NCI-H774 (cell line): ENCODE measurements around the gene CNST.
"Not testable (repeated sequence)": the region's sequence is repeated elsewhere in the genome, so short reads cannot be mapped to it uniquely, and the experiment has no call there.

Experiments used
- DNase-seq: peaks from one replicate; lab custom pipeline; 2025; lab: John Stamatoyannopoulos, UW

The CNST gene

DNA sequence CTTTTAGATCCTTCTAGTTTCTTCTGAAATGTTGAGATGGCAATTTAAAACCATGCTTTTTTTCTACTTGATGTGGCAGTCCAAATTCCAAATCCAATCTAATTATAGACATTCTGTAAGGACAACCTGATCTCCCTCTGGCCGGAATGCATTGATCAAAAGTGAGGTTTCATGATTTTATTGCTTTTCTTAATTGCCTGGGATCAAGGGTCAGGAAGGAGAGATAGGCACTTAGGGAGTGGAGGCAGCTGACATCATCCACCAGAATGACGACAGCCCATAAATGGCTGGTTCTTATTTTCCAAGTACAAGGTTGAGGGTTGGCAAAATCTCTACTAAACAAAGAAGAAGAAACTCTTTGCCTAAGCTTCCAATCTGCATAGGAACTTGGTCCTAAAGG lies 111.6 kb downstream of the CNST start:
- no peak for DNase-seq

GRCh38 chr1:246678816-246679793 lies 112.8 kb downstream of the CNST start:
- no peak for DNase-seq

- DNase-seq, result no peak
These were observed 113.5 kb downstream of the CNST start for GRCh38 chr1:246679794-246680177.

DNA sequence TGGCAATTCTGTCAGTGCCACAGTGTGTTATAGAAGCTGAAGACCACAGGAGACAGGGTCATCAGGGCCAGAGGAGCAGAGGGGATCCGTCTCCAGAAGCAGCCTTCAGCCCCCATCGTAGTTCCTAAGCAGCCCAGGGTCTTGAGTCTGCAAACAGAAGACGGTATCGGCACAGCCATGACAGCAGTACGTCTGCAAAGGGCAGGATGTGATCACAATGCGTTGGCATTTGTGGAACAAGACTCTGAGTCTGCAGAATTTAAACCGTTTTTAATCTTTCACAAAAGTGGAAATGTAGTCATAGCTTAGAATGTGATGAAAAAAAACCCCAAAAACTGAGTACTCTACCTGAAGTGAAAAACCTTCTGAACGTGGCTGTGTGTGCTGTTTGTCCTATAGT lies 113.9 kb downstream of the CNST start:
- DNase-seq, result no peak

DNA sequence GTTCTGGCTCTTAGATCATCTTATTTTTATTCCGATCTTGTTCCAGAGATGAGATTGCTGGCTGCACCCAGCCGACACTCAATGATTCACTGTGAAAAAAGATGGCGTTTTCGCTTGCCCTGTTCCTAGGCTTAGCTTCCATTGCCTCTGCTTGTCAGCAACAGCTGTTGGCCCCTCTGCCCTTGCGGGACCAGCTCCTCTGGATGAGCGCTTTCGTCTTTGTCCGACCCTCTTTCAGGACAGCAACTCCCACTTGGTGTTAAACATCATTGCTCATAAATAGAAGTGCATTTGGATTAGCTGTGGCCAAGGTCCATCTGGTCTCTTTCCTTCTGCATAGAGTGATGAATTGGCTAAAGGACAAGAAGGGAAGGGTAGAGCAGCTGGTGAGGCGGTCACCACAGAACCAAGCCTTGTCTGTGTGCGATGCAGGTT lies 114.5 kb downstream of the CNST start:
- no peak for DNase-seq

- no peak for DNase-seq
These were observed 115.9 kb downstream of the CNST start for GRCh38 chr1:246681900-246682895.

GRCh38 chr1:246683521-246683920 lies 117.3 kb downstream of the CNST start:
- no peak for DNase-seq

- no peak for DNase-seq
These were observed 120.7 kb downstream of the CNST start for GRCh38 chr1:246687002-246687401.

DNA sequence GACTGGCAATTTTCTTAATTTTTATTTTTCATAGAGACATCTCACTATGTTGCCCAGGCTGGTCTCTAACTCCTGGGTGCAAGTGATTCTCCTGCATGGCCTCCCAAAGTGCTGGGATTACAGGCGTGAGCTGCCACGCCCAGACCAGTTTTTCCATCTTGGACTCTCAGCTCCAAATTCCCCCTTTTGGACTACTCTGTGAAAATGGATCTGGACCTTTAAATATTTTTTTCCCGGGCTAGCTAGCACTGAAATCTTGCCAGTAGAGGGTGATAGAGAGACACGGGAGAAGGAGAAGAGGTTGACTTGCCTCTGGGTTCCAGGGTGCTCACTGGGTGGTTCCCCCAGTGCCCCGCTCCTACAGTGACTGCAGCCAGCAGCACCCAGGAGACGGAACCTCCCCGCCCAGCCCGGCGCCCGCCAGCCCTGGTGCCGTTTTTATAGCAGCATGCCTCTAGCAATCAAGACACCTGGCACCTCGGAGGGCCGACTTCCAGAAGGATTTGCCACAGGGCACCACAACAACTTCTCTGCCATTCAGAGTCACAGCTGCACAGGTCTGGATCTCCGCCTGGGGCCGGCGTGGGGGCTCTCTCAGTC lies 123.3 kb downstream of the CNST start:
- DNase-seq, result peak; percentile 79

GRCh38 chr1:246690100-246690499 lies 123.8 kb downstream of the CNST start:
- DNase-seq, result no peak

DNA sequence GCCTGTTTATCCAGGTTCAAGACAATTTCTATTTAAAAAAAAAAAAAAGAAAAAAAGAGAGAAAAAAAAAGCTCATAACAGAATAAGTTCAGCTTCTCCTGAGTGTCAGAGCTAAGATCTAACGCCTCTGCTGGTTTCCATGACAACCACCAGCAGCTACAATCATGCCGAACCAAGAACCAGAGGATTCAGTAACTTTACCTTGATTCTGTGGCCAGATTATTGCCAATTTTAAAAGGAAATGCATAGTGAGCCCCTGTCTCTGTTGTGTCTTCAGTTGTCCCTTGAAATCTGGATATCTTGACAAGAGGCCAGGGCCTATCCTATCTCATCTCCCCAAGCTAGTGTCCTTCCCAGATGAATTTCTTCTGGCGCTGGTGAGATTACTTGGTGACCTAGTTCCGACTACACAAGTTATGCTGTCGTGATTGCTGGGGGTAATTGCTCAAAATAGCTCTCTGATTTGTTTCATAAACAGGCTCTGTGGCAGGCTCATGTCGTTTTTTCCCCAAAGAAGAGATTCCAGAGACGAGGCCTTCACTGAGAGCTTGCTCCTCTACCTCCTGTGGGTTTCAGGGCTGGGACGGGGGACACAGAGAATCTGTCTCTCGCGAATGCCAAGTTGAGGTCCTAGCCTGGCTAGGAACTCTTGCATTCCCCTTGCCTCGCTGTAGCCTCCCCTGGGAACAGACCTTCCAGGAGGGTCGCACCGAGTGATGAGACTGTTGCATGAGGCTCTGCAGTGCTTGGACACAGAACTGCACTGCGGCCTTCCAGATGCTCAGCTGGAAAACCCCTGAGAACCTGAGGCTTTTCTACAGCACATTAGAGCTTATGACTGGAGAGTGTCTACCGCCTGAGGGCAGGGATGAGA lies 125.6 kb downstream of the CNST start:
- DNase-seq, result no peak

- not testable (repeated sequence) for DNase-seq
These were observed 128.1 kb downstream of the CNST start for GRCh38 chr1:246694213-246694895.

DNA sequence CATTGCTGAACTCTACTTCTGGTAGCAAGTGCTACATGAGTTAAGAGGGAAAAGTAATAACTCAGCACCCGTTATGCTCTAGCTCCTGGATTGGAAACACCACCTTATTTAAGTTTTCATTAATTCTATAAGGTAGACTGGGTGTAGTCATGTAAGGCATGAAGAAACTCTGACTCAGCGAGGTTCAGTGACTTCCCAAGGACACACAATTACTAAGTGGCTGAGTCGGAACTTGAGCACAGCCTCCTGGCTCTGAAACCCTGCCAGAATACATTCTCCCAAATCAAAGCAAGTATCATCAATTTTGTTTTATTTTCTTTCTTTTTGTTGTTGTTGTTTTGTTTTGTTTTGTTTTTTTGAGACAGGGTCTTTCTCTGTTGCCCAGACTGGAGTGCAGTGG lies 128.9 kb downstream of the CNST start:
- no peak for DNase-seq

DNA sequence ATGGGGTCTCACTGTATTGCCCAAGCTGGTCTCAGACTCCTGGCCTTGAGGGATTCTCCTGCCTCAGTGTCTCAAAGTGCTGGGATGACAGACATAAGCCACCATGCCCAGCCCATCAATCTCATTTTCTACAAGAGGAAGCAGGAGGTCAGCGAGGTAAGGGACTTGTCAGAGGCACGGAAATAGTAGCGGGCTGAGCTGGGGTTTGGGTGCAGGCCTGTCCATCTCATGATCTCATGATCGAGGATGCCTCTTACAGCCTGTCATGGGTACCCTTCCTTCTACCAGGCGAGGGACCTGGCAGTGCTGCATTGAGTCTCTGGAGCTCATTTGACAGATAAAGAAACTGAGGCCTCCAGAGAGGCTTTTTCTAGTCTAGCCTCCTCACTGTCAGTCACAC lies 129.4 kb downstream of the CNST start:
- DNase-seq, result no peak

DNA sequence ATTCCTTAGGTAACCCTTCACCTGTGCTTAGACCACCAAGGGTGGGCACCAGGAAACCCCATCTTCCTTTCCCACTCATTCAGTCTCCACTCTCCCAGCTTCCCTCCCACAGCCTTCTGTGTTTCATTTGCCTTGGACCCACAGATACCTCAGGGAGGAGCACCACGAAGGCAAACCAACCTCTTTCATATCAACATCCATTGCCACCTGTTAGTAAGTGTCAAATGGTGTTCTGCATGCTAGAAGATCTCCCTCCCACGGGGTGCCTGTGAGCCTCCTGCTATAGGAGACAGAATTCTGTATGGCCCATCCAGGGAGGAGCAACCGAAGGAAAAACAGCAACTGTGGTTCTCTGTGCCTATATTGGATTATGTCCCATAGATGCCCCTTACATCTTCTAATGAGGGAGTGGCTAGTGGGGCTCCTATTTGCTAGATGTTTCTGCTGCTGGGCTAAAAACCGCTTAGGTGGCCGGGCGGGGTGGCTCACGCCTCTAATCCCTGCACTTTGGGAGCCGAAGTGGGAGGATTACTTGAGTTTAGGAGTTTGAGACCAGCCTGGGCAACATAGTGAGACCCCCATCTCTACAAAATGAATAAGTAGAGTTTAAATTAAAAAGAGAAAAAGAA lies 132.3 kb downstream of the CNST start:
- no peak for DNase-seq

DNA sequence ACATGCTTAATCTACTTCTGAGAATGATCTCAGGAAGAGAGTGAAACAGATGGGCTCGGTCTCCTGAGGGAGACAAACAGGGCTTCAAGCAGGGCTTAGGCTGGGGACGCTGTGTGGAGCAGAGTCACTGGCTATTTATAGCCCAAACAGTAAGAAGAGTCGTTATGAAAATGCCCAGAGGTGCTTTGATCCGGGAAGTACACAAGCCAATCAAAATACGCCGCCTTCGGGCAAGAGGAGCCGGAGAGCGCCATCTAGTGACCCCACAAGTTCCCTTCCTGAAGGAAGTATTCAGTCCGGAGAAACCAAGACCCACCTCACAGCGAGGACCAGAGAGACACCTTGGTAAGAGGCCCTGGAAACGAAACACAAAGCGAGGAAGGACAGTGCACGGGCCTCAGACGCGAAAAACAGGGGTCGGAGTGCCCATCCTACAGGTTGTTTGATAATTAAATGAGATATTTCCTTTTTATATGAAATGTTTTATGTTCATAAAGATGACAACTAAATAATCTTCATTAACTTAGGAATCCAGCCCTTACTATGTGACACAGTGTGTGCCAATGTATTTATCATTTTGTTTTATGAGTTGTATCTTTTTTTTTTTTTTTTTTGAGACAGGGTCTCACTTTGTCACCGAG lies 133.0 kb downstream of the CNST start:
- DNase-seq, result peak; percentile 86

GRCh38 chr1:246703581-246703980 lies 137.3 kb downstream of the CNST start:
- DNase-seq, result no peak

DNA sequence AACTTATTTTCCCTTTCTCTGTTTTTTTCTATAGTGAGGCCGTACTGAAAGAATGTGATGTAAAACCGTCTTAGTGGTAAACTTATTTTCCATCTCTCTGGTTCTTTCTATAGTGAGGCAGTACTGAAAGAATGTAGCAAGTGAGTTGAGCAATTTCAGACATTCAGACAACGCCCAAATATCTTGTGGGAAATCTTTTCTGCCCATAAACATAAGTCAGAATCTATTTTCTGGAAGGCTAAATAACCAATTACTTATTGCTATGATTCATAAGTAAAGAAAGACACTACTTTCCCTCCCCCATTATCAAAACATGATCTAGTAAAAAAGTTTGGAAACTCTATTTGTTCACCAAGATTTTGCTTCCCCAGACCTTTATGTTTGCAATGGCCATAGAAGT lies 139.1 kb downstream of the CNST start:
- DNase-seq, result no peak

DNA sequence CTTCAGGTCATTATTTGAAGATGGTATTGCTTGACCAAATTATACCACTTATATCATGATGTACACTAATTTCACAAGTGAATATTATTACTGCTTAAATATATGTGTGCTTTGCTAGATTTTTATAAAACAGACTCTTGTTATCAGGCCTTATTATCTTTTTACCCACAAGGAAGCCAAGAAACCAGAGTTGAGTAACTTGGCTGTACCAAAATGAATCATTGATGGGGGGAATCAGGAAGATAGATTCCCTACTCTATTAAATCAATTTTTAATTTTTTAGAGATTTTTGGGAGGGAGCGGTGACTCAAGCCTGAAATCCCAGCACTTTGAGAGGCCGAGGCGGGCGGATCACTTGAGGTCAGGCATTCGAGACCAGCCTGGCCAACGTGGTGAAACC lies 141.9 kb downstream of the CNST start:
- no peak for DNase-seq

GRCh38 chr1:246709196-246709595 lies 142.9 kb downstream of the CNST start:
- no peak for DNase-seq
